Right atrium auricular region (tissue), 2 donors: ENCODE data around the gene ADAMTS17. TPM values are rescaled to one million over a fixed set of nuclear protein-coding genes. Genes with fewer than 3 reads are reported as not detected.

ENCODE experiments used
- DNase-seq: peaks from one replicate; pipeline ENCODE4 v3.0.0-alpha.2; 2019; ENCODE audit warnings: low spot score
- H3K27ac ChIP-seq, 2 donors: fragments of 200-600 bp; sonication (generic); 1 replicate in 1 of 2; 2 replicates in 1 of 2; pipeline ENCODE4 v1.5.1; 2016 to 2019
- H3K27me3 ChIP-seq, 2 donors: fragments of 200-600 bp; sonication (generic); one replicate each; pipeline versions ENCODE4 v1.5.1 to v1.6.0; 2017 to 2019
- H3K36me3 ChIP-seq: fragments of 200-600 bp; sonication (generic); one replicate; pipeline ENCODE4 v1.5.1; 2016
- H3K4me1 ChIP-seq, 2 donors: fragments of 200-600 bp; sonication (generic); one replicate each; pipeline versions ENCODE4 v1.5.1 to v1.6.0; 2017 to 2019
- H3K4me3 ChIP-seq, 2 donors: fragments of 200-600 bp; sonication (generic); 1 replicate in 1 of 2; 2 replicates in 1 of 2; pipeline ENCODE4 v1.5.1; 2017 to 2019; ENCODE audit warnings: mild to moderate bottlenecking in 1 of 2, moderate library complexity in 1 of 2
- H3K9me3 ChIP-seq, 2 donors: fragments of 200-600 bp; sonication (generic); one replicate each; pipeline ENCODE4 v1.5.1; 2019
- total RNA-seq, 2 donors: library from RNA; depleted of rRNA; stranded (reverse); fragments of >200 nt; gene quantifications; one replicate each; pipeline ENCODE4 v1.1.0, GENCODE V29; 2016
- TF ChIP-seq, protein P1 (sequence below), 2 donors: fragments of 200-600 bp; sonication (generic); IDR thresholded peaks; one replicate each; pipeline ENCODE4 v1.5.1; 2019; ENCODE audit warnings: antibody characterized with exemption in 2 of 2

ADAMTS17 gene
- total RNA-seq, 2 donors from 2014 or later: 3.6 to 4.4 TPM

- H3K36me3 ChIP-seq: no peaks in the 10 kb centered on the region
- H3K27me3 ChIP-seq: no peaks in the 10 kb centered on the region
- peak overlapping the region; percentile 14 to 55 for H3K27ac ChIP-seq
- TF ChIP-seq, protein P1, sequence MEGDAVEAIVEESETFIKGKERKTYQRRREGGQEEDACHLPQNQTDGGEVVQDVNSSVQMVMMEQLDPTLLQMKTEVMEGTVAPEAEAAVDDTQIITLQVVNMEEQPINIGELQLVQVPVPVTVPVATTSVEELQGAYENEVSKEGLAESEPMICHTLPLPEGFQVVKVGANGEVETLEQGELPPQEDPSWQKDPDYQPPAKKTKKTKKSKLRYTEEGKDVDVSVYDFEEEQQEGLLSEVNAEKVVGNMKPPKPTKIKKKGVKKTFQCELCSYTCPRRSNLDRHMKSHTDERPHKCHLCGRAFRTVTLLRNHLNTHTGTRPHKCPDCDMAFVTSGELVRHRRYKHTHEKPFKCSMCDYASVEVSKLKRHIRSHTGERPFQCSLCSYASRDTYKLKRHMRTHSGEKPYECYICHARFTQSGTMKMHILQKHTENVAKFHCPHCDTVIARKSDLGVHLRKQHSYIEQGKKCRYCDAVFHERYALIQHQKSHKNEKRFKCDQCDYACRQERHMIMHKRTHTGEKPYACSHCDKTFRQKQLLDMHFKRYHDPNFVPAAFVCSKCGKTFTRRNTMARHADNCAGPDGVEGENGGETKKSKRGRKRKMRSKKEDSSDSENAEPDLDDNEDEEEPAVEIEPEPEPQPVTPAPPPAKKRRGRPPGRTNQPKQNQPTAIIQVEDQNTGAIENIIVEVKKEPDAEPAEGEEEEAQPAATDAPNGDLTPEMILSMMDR (IDR thresholded peaks at IDR 0.05): no peak
- no peaks in the 10 kb centered on the region for H3K9me3 ChIP-seq
- DNase-seq: no peak
- peaks cover 0 to 13% of the 10 kb centered on the region in 2 donors for H3K4me1 ChIP-seq
- no peak overlapping the region for H3K4me3 ChIP-seq
These were observed 298.6 kb downstream of the ADAMTS17 start for GRCh38 chr15:100043068-100043641.

GRCh38 chr15:100042558-100042957 lies 299.2 kb downstream of the ADAMTS17 start:
- DNase-seq: no peak
- no peak overlapping the region for H3K27ac ChIP-seq
- no peaks in the 10 kb centered on the region for H3K36me3 ChIP-seq
- no peak overlapping the region for H3K4me3 ChIP-seq
- H3K4me1 ChIP-seq: peaks cover 0 to 13% of the 10 kb centered on the region in 2 donors
- H3K27me3 ChIP-seq: no peaks in the 10 kb centered on the region
- TF ChIP-seq, protein P1 (IDR thresholded peaks at IDR 0.05): no peak
- H3K9me3 ChIP-seq: no peaks in the 10 kb centered on the region

DNA sequence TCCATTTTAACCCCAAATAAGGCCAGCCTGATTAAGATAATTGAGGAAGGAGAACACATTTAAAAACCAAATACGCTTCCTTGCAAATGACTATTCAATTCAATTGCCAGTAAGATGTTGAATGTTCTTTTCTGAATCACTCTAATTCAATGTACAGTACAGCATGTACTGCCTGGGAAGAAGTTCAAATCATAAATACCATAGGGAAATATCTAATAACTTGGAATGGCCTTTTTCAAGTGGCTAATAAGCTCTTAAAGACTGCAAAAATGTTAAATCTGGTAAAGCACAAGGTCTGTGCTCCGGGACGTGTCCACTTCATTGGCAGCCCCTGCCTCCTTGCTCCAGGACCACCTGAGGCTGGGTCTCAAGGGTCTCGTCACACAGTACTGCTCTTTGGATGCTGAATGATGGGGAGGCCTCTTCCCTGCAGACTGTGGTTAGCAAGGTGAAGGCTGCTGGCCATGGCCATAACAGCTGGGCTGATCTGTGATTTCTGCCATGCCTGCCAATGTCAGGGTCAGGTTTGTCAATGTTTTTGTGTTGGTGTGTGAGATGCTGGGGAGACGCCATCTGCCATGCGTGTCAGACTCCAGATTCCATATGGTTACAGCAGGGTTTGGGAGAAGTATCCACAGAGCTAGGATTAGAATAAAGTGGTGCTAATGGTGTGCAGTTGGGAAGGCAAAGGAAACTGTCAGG lies 300.5 kb downstream of the ADAMTS17 start:
- DNase-seq: no peak
- Histone ChIP-seq H3K9me3 (no peaks in the 10 kb centered on the region), H3K27me3 (no peaks in the 10 kb centered on the region), H3K4me1 (peaks cover 0 to 13% of the 10 kb centered on the region in 2 donors), H3K27ac (no peak overlapping the region), H3K4me3 (no peak overlapping the region), H3K36me3 (no peaks in the 10 kb centered on the region)
- TF ChIP-seq, protein P1 (IDR thresholded peaks at IDR 0.05): no peak

GRCh38 chr15:100039994-100040393 lies 301.8 kb downstream of the ADAMTS17 start:
- no peak overlapping the region for H3K4me3 ChIP-seq
- no peak for DNase-seq
- no peak overlapping the region for H3K27ac ChIP-seq
- no peaks in the 10 kb centered on the region for H3K36me3 ChIP-seq
- TF ChIP-seq, protein P1 (IDR thresholded peaks at IDR 0.05): no peak
- H3K4me1 ChIP-seq: peaks cover 0 to 13% of the 10 kb centered on the region in 2 donors
- no peaks in the 10 kb centered on the region for H3K9me3 ChIP-seq
- H3K27me3 ChIP-seq: no peaks in the 10 kb centered on the region

GRCh38 chr15:100038736-100039135 lies 303.0 kb downstream of the ADAMTS17 start:
- H3K4me3 ChIP-seq: no peak overlapping the region
- no peak overlapping the region for H3K27ac ChIP-seq

More at GRCh38 chr15:100038736-100039135, 303.0 kb downstream of the ADAMTS17 start:
- Histone ChIP-seq H3K36me3 (no peaks in the 10 kb centered on the region), H3K4me1 (peaks cover 0 to 20% of the 10 kb centered on the region in 2 donors), H3K27me3 (no peaks in the 10 kb centered on the region), H3K9me3 (no peaks in the 10 kb centered on the region)
- TF ChIP-seq, protein P1 (IDR thresholded peaks at IDR 0.05): no peak
- no peak for DNase-seq
